ENCODE data around the gene ASIC2.

Gene ASIC2

GRCh38 chr17:33292981-33293867 lies at the start of gene ASIC2:
Gene ASIC2, minus strand, starts transcription at chr17:33293295.
- DNase-seq (ENCODE audit: extremely low read depth in 1 of 2, low read depth in 1 of 2) = no peak

GRCh38 chr17:33342025-33342424 lies 48.9 kb upstream of the ASIC2 start:
- no peak for DNase-seq (ENCODE audit: extremely low read depth in 1 of 2, low read depth in 1 of 2)

GRCh38 chr17:33338242-33338641 lies 45.1 kb upstream of the ASIC2 start:
- no peak for DNase-seq (ENCODE audit: extremely low read depth in 1 of 2, low read depth in 1 of 2)

- no peak for DNase-seq (ENCODE audit: extremely low read depth in 1 of 2, low read depth in 1 of 2)
Observed at GRCh38 chr17:33335491-33336173, 42.5 kb upstream of the ASIC2 start.

- DNase-seq (ENCODE audit: extremely low read depth in 1 of 2, low read depth in 1 of 2) = no peak
Observed at GRCh38 chr17:33334703-33335102, 41.6 kb upstream of the ASIC2 start.

- DNase-seq (ENCODE audit: extremely low read depth in 1 of 2, low read depth in 1 of 2) = no peak
Observed at GRCh38 chr17:33330877-33331276, 37.8 kb upstream of the ASIC2 start.

GRCh38 chr17:33328129-33328528 lies 35.0 kb upstream of the ASIC2 start:
- DNase-seq (ENCODE audit: extremely low read depth in 1 of 2, low read depth in 1 of 2) = no peak

GRCh38 chr17:33324736-33325135 lies 31.6 kb upstream of the ASIC2 start:
- no peak for DNase-seq (ENCODE audit: extremely low read depth in 1 of 2, low read depth in 1 of 2)

GRCh38 chr17:33322063-33322462 lies 29.0 kb upstream of the ASIC2 start:
- DNase-seq (ENCODE audit: extremely low read depth in 1 of 2, low read depth in 1 of 2) = no peak

GRCh38 chr17:33318241-33318640 lies 25.1 kb upstream of the ASIC2 start:
- DNase-seq (ENCODE audit: extremely low read depth in 1 of 2, low read depth in 1 of 2) = no peak

- no peak for DNase-seq (ENCODE audit: extremely low read depth in 1 of 2, low read depth in 1 of 2)
Observed at GRCh38 chr17:33316746-33317145, 23.7 kb upstream of the ASIC2 start.

- DNase-seq (ENCODE audit: extremely low read depth in 1 of 2, low read depth in 1 of 2) = no peak
Observed at GRCh38 chr17:33310296-33310695, 17.2 kb upstream of the ASIC2 start.

GRCh38 chr17:33303254-33303653 lies 10.2 kb upstream of the ASIC2 start:
- no peak for DNase-seq (ENCODE audit: extremely low read depth in 1 of 2, low read depth in 1 of 2)

GRCh38 chr17:33302394-33302793 lies 9.3 kb upstream of the ASIC2 start:
- no peak for DNase-seq (ENCODE audit: extremely low read depth in 1 of 2, low read depth in 1 of 2)

- DNase-seq (ENCODE audit: extremely low read depth in 1 of 2, low read depth in 1 of 2) = no peak
Observed at GRCh38 chr17:33300241-33300640, 7.1 kb upstream of the ASIC2 start.

GRCh38 chr17:33299115-33299514 lies 6.0 kb upstream of the ASIC2 start:
- no peak for DNase-seq (ENCODE audit: extremely low read depth in 1 of 2, low read depth in 1 of 2)

- no peak for DNase-seq (ENCODE audit: extremely low read depth in 1 of 2, low read depth in 1 of 2)
Observed at GRCh38 chr17:33297643-33298042, 4.5 kb upstream of the ASIC2 start.

GRCh38 chr17:33294994-33295393 lies 1.9 kb upstream of the ASIC2 start:
- DNase-seq (ENCODE audit: extremely low read depth in 1 of 2, low read depth in 1 of 2) = no peak

- no peak for DNase-seq (ENCODE audit: extremely low read depth in 1 of 2, low read depth in 1 of 2)
Observed at GRCh38 chr17:33292201-33292980, 704 bp downstream of the ASIC2 start.

- no peak for DNase-seq (ENCODE audit: extremely low read depth in 1 of 2, low read depth in 1 of 2)
Observed at GRCh38 chr17:33291248-33292200, 1.6 kb downstream of the ASIC2 start.

All from stimulated activated CD8-positive, alpha-beta memory T cell treated with anti-CD3 and anti-CD28 coated beads, Interleukin-7, amount 100 ng/mL, for 48 hours (primary cell).